Measurements from ENCODE around the gene TBR1. TPM values are rescaled to one million over a fixed set of nuclear protein-coding genes. Genes with fewer than 3 reads are reported as not detected.

Gene TBR1
- total and polyA plus RNA-seq, 7 donors, result not detected

DNA sequence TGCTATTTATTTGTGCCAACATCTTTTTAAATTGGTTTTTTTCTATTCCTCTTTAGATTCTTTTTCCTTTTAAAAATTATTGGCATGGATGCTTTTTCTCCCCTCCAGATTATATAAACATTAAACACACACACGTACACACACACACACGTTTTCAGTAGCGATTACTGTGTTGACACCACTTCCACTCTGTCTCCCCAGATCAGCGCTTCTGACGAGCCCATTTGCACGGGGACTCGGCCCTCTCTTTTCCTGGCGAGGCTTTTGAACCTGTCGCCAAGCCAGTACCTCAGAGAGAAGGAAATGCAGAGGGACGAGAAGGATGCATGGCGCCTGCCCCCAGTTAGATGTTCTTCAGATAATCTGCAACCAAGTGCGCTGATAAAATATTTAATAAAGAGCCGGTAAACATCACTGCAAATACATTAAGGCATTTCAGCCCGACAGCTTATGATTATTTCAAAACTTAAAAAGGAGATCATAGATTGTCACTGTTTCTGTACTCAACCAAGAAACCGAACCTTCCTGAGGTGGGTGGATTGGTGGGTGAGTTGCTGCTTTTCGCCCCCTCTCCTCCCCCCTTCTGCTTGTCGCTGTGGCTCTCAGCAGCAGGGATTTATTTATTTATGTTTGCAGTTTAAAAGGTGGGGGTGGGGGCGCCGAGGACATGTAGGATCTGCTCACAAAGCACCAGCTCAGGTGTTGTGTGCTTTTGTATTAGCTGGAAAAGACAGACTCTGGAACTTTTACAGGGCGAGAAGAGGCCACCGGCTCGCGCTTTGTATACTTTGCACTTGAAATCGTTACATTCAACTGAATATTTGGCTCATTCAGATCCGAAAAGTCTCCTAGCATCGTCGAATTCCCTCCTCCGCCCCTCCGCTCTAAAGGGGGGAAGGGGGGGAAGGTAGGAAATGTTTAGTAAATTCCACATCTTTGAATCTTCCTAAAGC lies 787 bp upstream of the TBR1 start:
- H3K36me3 ChIP-seq, result peaks cover 0 to 3% (median 0%) of the 10 kb centered on the region in 4 donors
- WGBS, 2 donors, result 3 to 6% methylated on average over 29 of the region's 29 CpGs

DNA sequence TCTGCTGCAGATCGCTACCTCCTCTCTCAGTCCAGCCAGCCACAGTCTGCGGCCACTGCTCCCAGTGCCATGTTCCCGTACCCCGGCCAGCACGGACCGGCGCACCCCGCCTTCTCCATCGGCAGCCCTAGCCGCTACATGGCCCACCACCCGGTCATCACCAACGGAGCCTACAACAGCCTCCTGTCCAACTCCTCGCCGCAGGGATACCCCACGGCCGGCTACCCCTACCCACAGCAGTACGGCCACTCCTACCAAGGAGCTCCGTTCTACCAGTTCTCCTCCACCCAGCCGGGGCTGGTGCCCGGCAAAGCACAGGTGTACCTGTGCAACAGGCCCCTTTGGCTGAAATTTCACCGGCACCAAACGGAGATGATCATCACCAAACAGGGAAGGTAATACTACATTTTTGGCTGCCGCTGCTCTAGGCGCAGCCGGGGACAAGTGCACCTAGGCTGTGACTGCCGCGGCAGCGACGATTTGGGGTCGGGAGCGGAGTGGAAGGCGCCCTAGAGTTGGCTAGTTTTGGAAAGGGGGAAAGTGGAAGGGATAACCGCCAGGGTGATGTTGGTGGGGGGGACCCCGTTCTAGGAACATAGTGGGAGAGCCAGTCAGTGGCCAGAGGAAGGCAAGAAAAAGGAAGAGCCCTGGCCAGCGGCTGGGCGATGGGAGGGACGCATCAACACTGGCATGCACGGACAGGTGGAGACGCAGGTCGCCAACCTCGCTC lies 776 bp downstream of the TBR1 start:
- H3K36me3 ChIP-seq, result no peaks in the 10 kb centered on the region
- 5 to 10% methylated on average over 41 of the region's 41 CpGs for WGBS, 2 donors
- TF ChIP-seq POLR2A (IDR thresholded peaks at IDR 0.05), result no peak
- no peak for TF ChIP-seq POLR2AphosphoS5 (IDR thresholded peaks at IDR 0.05)
- no peak for TF ChIP-seq EP300 (IDR thresholded peaks at IDR 0.05)
- TF ChIP-seq, protein P1, sequence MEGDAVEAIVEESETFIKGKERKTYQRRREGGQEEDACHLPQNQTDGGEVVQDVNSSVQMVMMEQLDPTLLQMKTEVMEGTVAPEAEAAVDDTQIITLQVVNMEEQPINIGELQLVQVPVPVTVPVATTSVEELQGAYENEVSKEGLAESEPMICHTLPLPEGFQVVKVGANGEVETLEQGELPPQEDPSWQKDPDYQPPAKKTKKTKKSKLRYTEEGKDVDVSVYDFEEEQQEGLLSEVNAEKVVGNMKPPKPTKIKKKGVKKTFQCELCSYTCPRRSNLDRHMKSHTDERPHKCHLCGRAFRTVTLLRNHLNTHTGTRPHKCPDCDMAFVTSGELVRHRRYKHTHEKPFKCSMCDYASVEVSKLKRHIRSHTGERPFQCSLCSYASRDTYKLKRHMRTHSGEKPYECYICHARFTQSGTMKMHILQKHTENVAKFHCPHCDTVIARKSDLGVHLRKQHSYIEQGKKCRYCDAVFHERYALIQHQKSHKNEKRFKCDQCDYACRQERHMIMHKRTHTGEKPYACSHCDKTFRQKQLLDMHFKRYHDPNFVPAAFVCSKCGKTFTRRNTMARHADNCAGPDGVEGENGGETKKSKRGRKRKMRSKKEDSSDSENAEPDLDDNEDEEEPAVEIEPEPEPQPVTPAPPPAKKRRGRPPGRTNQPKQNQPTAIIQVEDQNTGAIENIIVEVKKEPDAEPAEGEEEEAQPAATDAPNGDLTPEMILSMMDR (IDR thresholded peaks at IDR 0.05), result no peak
- peaks cover 42 to 92% (median 70%) of the 10 kb centered on the region in 3 donors for H3K27me3 ChIP-seq
- peaks cover 0 to 42% (median 36%) of the 10 kb centered on the region in 4 donors for H3K4me1 ChIP-seq
- intact Hi-C loops (cut with DNase I), result no loop called here
- no peak overlapping the region for H3K4me3 ChIP-seq
- no peak for DNase-seq
- no peaks in the 10 kb centered on the region for H3K9me3 ChIP-seq
- no peak overlapping the region for H3K27ac ChIP-seq

More for the DNA sequence above, 787 bp upstream of the TBR1 start:
- H3K27me3 ChIP-seq, result peaks cover 38 to 77% (median 57%) of the 10 kb centered on the region in 3 donors
- intact Hi-C loops (cut with DNase I), result no loop called here
- H3K9me3 ChIP-seq, result no peaks in the 10 kb centered on the region
- no peak for DNase-seq
- TF ChIP-seq POLR2AphosphoS5 (IDR thresholded peaks at IDR 0.05) (no peak), POLR2A (IDR thresholded peaks at IDR 0.05) (no peak), EP300 (IDR thresholded peaks at IDR 0.05) (no peak)
- TF ChIP-seq, protein P1 (IDR thresholded peaks at IDR 0.05), result no peak
- H3K4me1 ChIP-seq, result peaks cover 0 to 42% (median 36%) of the 10 kb centered on the region in 4 donors
- H3K27ac ChIP-seq, result no peak overlapping the region
- peak overlapping the region; percentile 19 to 43 (median 33) for H3K4me3 ChIP-seq

DNA sequence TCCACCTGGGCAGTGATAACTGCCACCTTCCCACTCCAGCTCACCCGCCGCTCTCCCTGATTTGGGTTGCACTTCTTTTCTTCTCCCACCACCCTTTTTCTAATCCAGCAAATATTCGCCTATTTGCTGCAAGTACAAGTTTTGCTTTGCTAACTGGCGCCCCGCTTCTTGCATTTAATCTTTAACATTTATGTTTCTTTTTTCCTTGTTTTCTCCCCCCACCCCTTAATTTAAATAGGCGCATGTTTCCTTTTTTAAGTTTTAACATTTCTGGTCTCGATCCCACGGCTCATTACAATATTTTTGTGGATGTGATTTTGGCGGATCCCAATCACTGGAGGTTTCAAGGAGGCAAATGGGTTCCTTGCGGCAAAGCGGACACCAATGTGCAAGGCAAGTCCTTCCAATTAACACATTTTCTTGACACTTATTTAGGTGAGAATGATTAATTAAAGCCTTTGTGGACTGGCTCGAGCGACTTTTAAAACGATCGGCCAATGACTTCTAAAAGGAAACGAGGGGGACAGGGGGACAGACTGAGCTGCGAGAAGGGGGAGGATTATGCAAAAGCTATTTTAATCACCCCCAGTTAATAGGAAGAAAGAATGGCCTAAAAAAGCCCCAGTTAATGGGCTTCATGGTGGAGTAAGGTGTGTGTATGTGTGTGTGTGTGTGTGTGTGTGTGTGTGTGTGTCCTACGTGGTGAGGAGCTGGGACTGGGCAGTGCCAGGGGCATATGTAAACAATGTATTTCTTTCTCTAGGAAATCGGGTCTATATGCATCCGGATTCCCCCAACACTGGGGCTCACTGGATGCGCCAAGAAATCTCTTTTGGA lies 1.6 kb downstream of the TBR1 start:
- Histone ChIP-seq H3K9me3 (no peaks in the 10 kb centered on the region), H3K4me1 (peaks cover 0 to 42% (median 36%) of the 10 kb centered on the region in 4 donors), H3K27me3 (peaks cover 47 to 100% (median 78%) of the 10 kb centered on the region in 3 donors), H3K4me3 (no peak overlapping the region), H3K36me3 (no peaks in the 10 kb centered on the region), H3K27ac (no peak overlapping the region)
- intact Hi-C loops (cut with DNase I), result no loop called here
- no peak for DNase-seq
- WGBS, 2 donors, result 13 to 15% methylated on average over 21 of the region's 21 CpGs
- TF ChIP-seq POLR2AphosphoS5 (IDR thresholded peaks at IDR 0.05), result no peak
- TF ChIP-seq EP300 (IDR thresholded peaks at IDR 0.05), result no peak
- TF ChIP-seq, protein P1 (IDR thresholded peaks at IDR 0.05), result no peak
- no peak for TF ChIP-seq POLR2A (IDR thresholded peaks at IDR 0.05)

DNA sequence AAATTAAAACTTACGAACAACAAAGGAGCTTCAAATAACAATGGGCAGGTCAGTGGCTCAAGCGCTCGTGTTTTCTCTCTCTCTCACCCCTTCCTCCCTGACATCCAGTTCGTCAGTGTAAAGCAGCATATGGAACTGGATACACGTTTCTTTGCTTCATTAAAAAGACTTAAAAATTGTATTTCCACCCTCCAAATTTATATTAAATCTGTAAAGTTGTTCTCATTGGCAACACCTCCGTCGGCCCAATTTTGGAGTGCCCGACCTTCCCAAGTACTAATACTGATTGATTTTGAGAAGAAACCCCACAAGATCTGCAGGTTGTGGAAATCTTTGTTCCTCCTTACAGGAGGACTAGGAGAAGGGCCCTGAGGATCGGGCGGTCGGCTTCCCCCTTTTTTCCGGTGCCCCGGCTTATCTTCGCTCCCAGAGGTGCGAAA lies 2.2 kb downstream of the TBR1 start:
- Histone ChIP-seq H3K4me3 (no peak overlapping the region), H3K4me1 (peaks cover 0 to 44% (median 38%) of the 10 kb centered on the region in 4 donors)

More for the DNA sequence above, 2.2 kb downstream of the TBR1 start:
- Histone ChIP-seq H3K9me3 (no peaks in the 10 kb centered on the region), H3K27ac (no peak overlapping the region), H3K36me3 (no peaks in the 10 kb centered on the region), H3K27me3 (peaks cover 52 to 100% (median 84%) of the 10 kb centered on the region in 3 donors)
- TF ChIP-seq, protein P1 (IDR thresholded peaks at IDR 0.05), result no peak
- TF ChIP-seq POLR2AphosphoS5 (IDR thresholded peaks at IDR 0.05), result peak in 1 of 4 donors; percentile 22
- WGBS, 2 donors, result 3 to 4% methylated on average over 15 of the region's 15 CpGs
- DNase-seq, result no peak
- intact Hi-C loops (cut with DNase I), result no loop called here
